MCF 10A (cell line): ENCODE data around the gene MRPS22. TPM values are rescaled to one million over a fixed set of nuclear protein-coding genes. Genes with fewer than 3 reads are reported as not detected.

Experiments used
- BruUV-seq: library from RNA; stranded (reverse); fragments of 400-500 nt; replicated peaks from 2 replicates; lab custom pipeline; 2021; lab: Mats Ljungman, UMichigan
- CTCF ChIA-PET: fragments of 300-600 bp; sonication (Branson Sonifier 250); formaldehyde crosslinking; extraction: SDS; loops from one replicate; lab custom pipeline; 2021; ENCODE audit warnings: antibody characterized with exemption, inconsistent platforms; lab: Yijun Ruan, JAX
- POLR2A ChIA-PET: fragments of 300-600, 350-650 bp; sonication (Branson Sonifier 250); formaldehyde crosslinking; extraction: SDS; loops from one replicate; lab custom pipeline; 2020; ENCODE audit warnings: antibody characterized with exemption, inconsistent platforms; lab: Yijun Ruan, JAX
- DNase-seq: peaks from one replicate; pipeline ENCODE4 v3.0.0-alpha.2; 2018; ENCODE audit not compliant: unreplicated experiment
- H3K27ac Mint-ChIP-seq: one replicate; pipeline ENCODE4 v1.8.0; 2022; ENCODE audit warnings: mild to moderate bottlenecking, low read depth, mixed read lengths; ENCODE audit not compliant: unreplicated experiment
- H3K27me3 Mint-ChIP-seq: one replicate; pipeline ENCODE4 v1.8.0; 2022; ENCODE audit warnings: mixed read lengths; ENCODE audit not compliant: insufficient read depth, unreplicated experiment
- H3K36me3 Mint-ChIP-seq: one replicate; pipeline ENCODE4 v1.8.0; 2022; ENCODE audit warnings: mild to moderate bottlenecking, moderate library complexity, mixed read lengths; ENCODE audit not compliant: insufficient read depth, unreplicated experiment
- H3K4me1 Mint-ChIP-seq: one replicate; pipeline ENCODE4 v1.8.0; 2022; ENCODE audit warnings: mixed read lengths; ENCODE audit not compliant: insufficient read depth, unreplicated experiment
- H3K4me3 Mint-ChIP-seq: one replicate; pipeline ENCODE4 v1.8.0; 2022; ENCODE audit warnings: mild to moderate bottlenecking, moderate library complexity, mixed read lengths; ENCODE audit not compliant: unreplicated experiment
- H3K9me3 Mint-ChIP-seq: one replicate; pipeline ENCODE4 v1.8.0; 2022; ENCODE audit warnings: mixed read lengths; ENCODE audit not compliant: unreplicated experiment
- CTCF ChIP-seq: fragments of 200-600 bp; IDR thresholded peaks from one replicate; pipeline ENCODE4 v1.8.0; 2022; ENCODE audit warnings: antibody characterized with exemption, mild to moderate bottlenecking; ENCODE audit not compliant: unreplicated experiment
- intact Hi-C: fragments of 100-400 bp; cut with micrococcal nuclease; formaldehyde crosslinking; loops from 2 replicates; pipeline ENCODE4 v1.14.1; 2022
- total RNA-seq: library from RNA; stranded (reverse); gene quantifications from 2 replicates; pipeline ENCODE4 v1.2.3, GENCODE V29; 2022

Gene MRPS22
- total RNA-seq, 1 experiment from 2014 or later, result 65.0 TPM

DNA sequence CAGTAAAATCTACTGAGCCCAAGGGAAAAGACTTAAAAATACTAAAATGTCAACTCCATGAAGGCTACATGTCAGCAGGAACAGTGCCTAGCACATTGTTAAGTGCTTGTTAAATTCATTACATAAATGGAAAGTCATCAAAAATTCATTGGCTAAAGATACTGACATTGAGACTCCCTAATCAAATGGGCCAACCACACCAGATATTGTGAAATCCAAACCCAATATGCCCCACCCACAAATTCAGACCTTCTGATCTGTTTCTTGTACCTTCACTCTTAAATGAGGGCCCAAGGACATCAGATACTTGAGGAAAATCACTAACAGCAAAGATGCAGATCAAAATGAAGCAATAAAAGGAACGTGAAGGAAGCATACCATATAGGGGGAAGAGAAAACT, 20.7 kb downstream of the MRPS22 start:
- intact Hi-C loops, result no loop called here
- no TSS peak for BruUV-seq
- Mint-ChIP-seq H3K9me3 (no peaks in the 10 kb centered on the region), H3K27ac (no peak overlapping the region), H3K36me3 (peaks cover 100% of the 10 kb centered on the region), H3K4me3 (no peak overlapping the region), H3K27me3 (no peaks in the 10 kb centered on the region), H3K4me1 (peaks cover 6% of the 10 kb centered on the region)
- ChIA-PET POLR2A (interaction anchor here (1.1 to 1.8 kb wide), 3 partner anchors 9 to 25 kb away, joined by 3 to 4 read pairs (median 4); partner anchors contain the start of gene COPB2), CTCF (interaction anchor here (0.6 to 4.7 kb wide), 3 partner anchors 11 to 13 kb away, joined by 5 to 44 read pairs (median 12); no protein-coding TSS in a partner anchor)
- no peak for DNase-seq
- TF ChIP-seq CTCF, result no peak

DNA sequence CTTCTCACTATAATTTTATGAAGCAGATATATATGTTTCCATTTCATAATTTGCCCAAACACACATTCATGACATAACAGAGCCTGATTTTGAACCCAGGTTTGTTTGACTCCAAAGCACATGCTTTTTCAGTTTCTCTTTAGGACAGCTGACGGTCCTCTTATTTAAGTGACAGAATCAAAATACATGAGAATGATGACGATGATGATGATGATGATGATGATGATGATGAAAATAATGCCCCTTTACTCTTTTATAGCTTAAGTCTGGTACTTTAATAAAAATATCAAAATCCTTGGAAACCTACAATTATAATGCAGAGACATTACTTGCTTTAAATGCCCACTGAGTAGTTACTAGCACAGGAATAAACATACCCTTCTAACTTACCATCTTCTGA, 30.3 kb downstream of the MRPS22 start:
- CTCF ChIA-PET, result interaction anchor here (0.6 to 2.1 kb wide), 2 partner anchors 20 to 26 kb away, joined by 3 to 10 read pairs; no protein-coding TSS in a partner anchor
- BruUV-seq, result TSS peak; percentile 9
- H3K27ac Mint-ChIP-seq, result no peak overlapping the region
- POLR2A ChIA-PET, result interaction anchor here (1.7 kb wide), 1 partner anchor 15 kb away, joined by 4 read pairs; the partner anchor contains the start of gene COPB2
- no peaks in the 10 kb centered on the region for H3K27me3 Mint-ChIP-seq
- DNase-seq, result no peak
- peaks cover 97% of the 10 kb centered on the region for H3K36me3 Mint-ChIP-seq
- no peaks in the 10 kb centered on the region for H3K4me1 Mint-ChIP-seq
- H3K4me3 Mint-ChIP-seq, result no peak overlapping the region
- no peak for TF ChIP-seq CTCF
- H3K9me3 Mint-ChIP-seq, result no peaks in the 10 kb centered on the region
- intact Hi-C loops, result no loop called here

DNA sequence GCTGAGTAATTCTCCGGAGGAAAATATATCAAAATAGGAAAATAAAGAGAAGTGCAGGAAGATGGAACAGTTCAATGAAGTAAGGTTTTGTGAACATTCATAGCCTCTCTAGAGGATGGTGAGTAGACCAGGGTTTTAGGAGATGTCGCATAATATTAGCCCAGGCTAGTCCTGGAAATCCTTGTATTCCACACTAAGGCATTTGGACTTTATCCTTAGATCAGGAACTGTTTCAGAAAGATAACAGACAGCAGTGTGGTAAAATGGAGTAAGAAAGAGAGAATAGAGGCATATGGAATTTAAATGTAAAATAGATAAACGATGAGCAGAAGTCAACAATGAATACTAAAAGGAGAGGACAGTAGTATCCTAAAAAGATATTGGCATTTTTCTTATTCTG, 33.6 kb downstream of the MRPS22 start:
- Mint-ChIP-seq H3K36me3 (peaks cover 97% of the 10 kb centered on the region), H3K4me1 (peaks cover 7% of the 10 kb centered on the region), H3K27ac (no peak overlapping the region), H3K4me3 (no peak overlapping the region), H3K27me3 (no peaks in the 10 kb centered on the region), H3K9me3 (no peaks in the 10 kb centered on the region)
- CTCF ChIA-PET, result interaction anchor here (0.6 to 2.0 kb wide), 2 partner anchors 13 to 24 kb away, joined by 5 to 18 read pairs; no protein-coding TSS in a partner anchor
- POLR2A ChIA-PET, result interaction anchor here (0.8 to 5.8 kb wide), 2 partner anchors 12 to 33 kb away, joined by 3 to 35 read pairs; partner anchors contain the start of genes COPB2 and MRPS22
- no peak for DNase-seq
- intact Hi-C loops, result no loop called here
- no TSS peak for BruUV-seq
- no peak for TF ChIP-seq CTCF

- Mint-ChIP-seq H3K4me3 (no peak overlapping the region), H3K27ac (no peak overlapping the region), H3K36me3 (peaks cover 93% of the 10 kb centered on the region), H3K4me1 (peaks cover 7% of the 10 kb centered on the region), H3K27me3 (no peaks in the 10 kb centered on the region), H3K9me3 (no peaks in the 10 kb centered on the region)
- POLR2A ChIA-PET, result interaction anchor here (0.6 to 5.8 kb wide), 3 partner anchors 11 to 183 kb away, joined by 4 to 35 read pairs (median 4); partner anchors contain the start of gene COPB2
- no TSS peak for BruUV-seq
- CTCF ChIA-PET, result interaction anchor here (0.6 to 1.0 kb wide), 5 partner anchors 11 to 1485 kb away, joined by 3 to 9 read pairs (median 4); no protein-coding TSS in a partner anchor
- intact Hi-C loops, result no loop called here
- no peak for TF ChIP-seq CTCF
- DNase-seq, result no peak
These were observed 34.9 kb downstream of the MRPS22 start for GRCh38 chr3:139378587-139379241.
